ENCODE results near the gene ITPK1.

DNA sequence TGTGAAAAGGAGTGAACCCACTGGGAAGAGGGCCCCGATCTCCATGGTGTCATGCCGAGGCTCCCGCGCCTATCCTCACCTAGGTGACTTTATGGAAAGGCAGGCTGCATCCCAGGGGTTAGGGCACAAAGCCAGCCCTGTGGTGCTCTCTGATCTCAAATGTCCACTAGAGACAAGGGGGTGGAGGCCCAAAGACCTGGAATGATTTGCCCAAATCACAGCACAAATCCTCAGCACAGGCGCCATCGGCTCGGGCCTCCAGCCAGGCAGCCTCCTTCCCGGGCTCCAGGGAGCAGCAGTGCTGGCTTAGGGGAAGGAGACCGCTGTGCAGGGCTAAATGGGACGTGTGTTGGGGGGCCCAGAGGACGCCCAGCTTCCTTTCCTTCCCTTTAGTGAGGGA is 175.2 kb downstream of the ITPK1 start:
- TF ChIP-seq, protein P1, sequence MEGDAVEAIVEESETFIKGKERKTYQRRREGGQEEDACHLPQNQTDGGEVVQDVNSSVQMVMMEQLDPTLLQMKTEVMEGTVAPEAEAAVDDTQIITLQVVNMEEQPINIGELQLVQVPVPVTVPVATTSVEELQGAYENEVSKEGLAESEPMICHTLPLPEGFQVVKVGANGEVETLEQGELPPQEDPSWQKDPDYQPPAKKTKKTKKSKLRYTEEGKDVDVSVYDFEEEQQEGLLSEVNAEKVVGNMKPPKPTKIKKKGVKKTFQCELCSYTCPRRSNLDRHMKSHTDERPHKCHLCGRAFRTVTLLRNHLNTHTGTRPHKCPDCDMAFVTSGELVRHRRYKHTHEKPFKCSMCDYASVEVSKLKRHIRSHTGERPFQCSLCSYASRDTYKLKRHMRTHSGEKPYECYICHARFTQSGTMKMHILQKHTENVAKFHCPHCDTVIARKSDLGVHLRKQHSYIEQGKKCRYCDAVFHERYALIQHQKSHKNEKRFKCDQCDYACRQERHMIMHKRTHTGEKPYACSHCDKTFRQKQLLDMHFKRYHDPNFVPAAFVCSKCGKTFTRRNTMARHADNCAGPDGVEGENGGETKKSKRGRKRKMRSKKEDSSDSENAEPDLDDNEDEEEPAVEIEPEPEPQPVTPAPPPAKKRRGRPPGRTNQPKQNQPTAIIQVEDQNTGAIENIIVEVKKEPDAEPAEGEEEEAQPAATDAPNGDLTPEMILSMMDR (IDR thresholded peaks at IDR 0.05), result no peak
- TF ChIP-seq POLR2A (IDR thresholded peaks at IDR 0.05) (no peak), EP300 (IDR thresholded peaks at IDR 0.05) (no peak), POLR2AphosphoS5 (IDR thresholded peaks at IDR 0.05) (no peak)

All from stomach (tissue), 4 donors.